Stomach (tissue), 9 donors: ENCODE data around the gene SLC2A10. TPM values are rescaled to one million over a fixed set of nuclear protein-coding genes. Genes with fewer than 3 reads are reported as not detected.

Experiments used
- DNase-seq, 2 donors: peaks; one replicate each; pipeline versions ENCODE4 v3.0.0 to v3.0.0-alpha.2; 2013 to 2019
- H3K27ac ChIP-seq, 5 donors: fragments of 200-600 bp in 4 of 5; sonication (generic) in 4 of 5; one replicate each; pipeline ENCODE4 v1.5.1; 2013 to 2019; ENCODE audit warnings: mild to moderate bottlenecking in 1 of 5, moderate library complexity in 1 of 5
- H3K27me3 ChIP-seq, 3 donors: fragments of 200-600 bp; sonication (generic); one replicate each; pipeline ENCODE4 v1.5.1; 2017 to 2019; ENCODE audit warnings: mixed run types in 1 of 3
- H3K36me3 ChIP-seq, 4 donors: fragments of 200-600 bp; sonication (generic); 1 replicate in 3 of 4; 2 replicates in 1 of 4; pipeline ENCODE4 v1.5.1; 2016 to 2019
- H3K4me1 ChIP-seq, 4 donors: fragments of 200-600 bp; sonication (generic); one replicate each; pipeline ENCODE4 v1.5.1; 2016 to 2019
- H3K4me3 ChIP-seq, 4 donors: fragments of 200-600 bp; sonication (generic) in 3 of 4; one replicate each; pipeline ENCODE4 v1.5.1; 2016 to 2019; ENCODE audit warnings: mild to moderate bottlenecking in 1 of 4
- H3K9me3 ChIP-seq, 4 donors: fragments of 200-600 bp; sonication (generic); one replicate each; pipeline ENCODE4 v1.5.1; 2016 to 2019
- CTCF ChIP-seq, 7 experiments: fragments of 450-650 bp in 4 of 7; fragments of 200-600 bp in 3 of 7; sonication (generic) in 3 of 7; IDR thresholded peaks; one replicate each; pipeline ENCODE4 v1.5.1; 2016 to 2019; ENCODE audit warnings: antibody characterized with exemption in 7 of 7, control low read depth in 2 of 7, mild to moderate bottlenecking in 1 of 7
- EP300 ChIP-seq: sonication (generic); formaldehyde crosslinking; IDR thresholded peaks from one replicate; pipeline ENCODE4 v1.6.1; 2017; ENCODE audit warnings: antibody characterized with exemption
- POLR2A ChIP-seq, 4 donors: fragments of 450-650 bp; IDR thresholded peaks; one replicate each; pipeline ENCODE4 v1.6.1; 2016; ENCODE audit warnings: antibody characterized with exemption in 4 of 4, control low read depth in 2 of 4, mild to moderate bottlenecking in 1 of 4, moderate library complexity in 1 of 4
- POLR2AphosphoS5 ChIP-seq, 3 donors: sonication (generic); formaldehyde crosslinking; IDR thresholded peaks; one replicate each; pipeline ENCODE4 v1.6.1; 2016; ENCODE audit warnings: antibody characterized with exemption in 3 of 3
- WGBS, 5 donors: extraction: QIAGEN DNeasy Blood & Tissue Kit in 3 of 5; methylation state at CpG; one replicate each; pipeline versions ENCODE4 v1.1.5 to v1.1.7; 2013 to 2018; 5-methylcytosine and 5-hydroxymethylcytosine counted together
- intact Hi-C: fragments of 100-400 bp; cut with DNase I; formaldehyde crosslinking; loops from one replicate; pipeline ENCODE4 v1.15.1; 2023; ENCODE audit warnings: low total_unique reads
- polyA plus RNA-seq, 3 donors: library from polyadenylated mRNA; stranded (reverse); fragments of 200-250 nt; gene quantifications; one replicate each; pipeline ENCODE4 v1.2.3, GENCODE V29; 2013
- total RNA-seq, 5 donors: library from RNA; depleted of rRNA; stranded (reverse); fragments of >200 nt; gene quantifications; one replicate each; pipeline versions ENCODE4 v1.1.0 to v1.2.3, GENCODE V29; 2014 to 2016
- donor health status: healthy with polysubstance abuse.
- donor health status: Bipolar disorder and iron deficiency.
- donor health status: healthy.

SLC2A10 gene
- total and polyA plus RNA-seq, 8 donors = 8.5 to 66.1 (median 21.2) TPM

- TF ChIP-seq CTCF (IDR thresholded peaks at IDR 0.05) = no peak
- 71 to 84% (median 80%) methylated on average over 3 of the region's 3 CpGs for WGBS, 5 donors
- Histone ChIP-seq H3K4me3 (no peak overlapping the region), H3K36me3 (no peaks in the 10 kb centered on the region), H3K27ac (no peak overlapping the region), H3K9me3 (no peaks in the 10 kb centered on the region), H3K27me3 (peaks cover 0 to 7% (median 0%) of the 10 kb centered on the region in 3 donors), H3K4me1 (no peaks in the 10 kb centered on the region)
- intact Hi-C loops = no loop called here
- no peak for DNase-seq
Measured at GRCh38 chr20:46696791-46697279, 12.6 kb upstream of the SLC2A10 start.

DNA sequence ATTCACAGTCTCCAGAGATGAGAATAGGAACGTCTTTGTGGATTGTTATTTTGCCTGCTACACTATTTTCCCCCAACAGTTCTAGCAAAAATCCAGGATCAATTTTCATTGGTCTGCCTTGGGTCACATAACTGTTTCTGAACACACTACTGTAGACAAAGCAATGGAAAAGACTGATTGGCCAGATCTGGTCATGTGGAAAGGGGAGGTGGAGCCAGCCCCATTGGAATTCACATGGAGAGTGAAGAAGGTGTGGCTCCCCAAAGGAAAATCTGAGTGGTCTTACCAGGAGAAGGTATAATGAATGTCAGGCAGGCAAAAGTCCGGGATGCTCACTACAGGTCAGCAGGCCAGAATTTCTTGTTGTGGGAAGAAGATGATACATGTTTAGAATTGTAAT, 10.7 kb upstream of the SLC2A10 start:
- intact Hi-C loops = no loop called here
- Histone ChIP-seq H3K9me3 (no peaks in the 10 kb centered on the region), H3K27ac (no peak overlapping the region), H3K36me3 (no peaks in the 10 kb centered on the region), H3K4me3 (no peak overlapping the region), H3K4me1 (no peaks in the 10 kb centered on the region), H3K27me3 (peaks cover 0 to 7% (median 0%) of the 10 kb centered on the region in 3 donors)
- no peak for DNase-seq
- 86 to 92% (median 88%) methylated on average over 2 of the region's 2 CpGs for WGBS, 5 donors
- no peak for TF ChIP-seq EP300
- TF ChIP-seq POLR2A (IDR thresholded peaks at IDR 0.05) = no peak
- TF ChIP-seq CTCF (IDR thresholded peaks at IDR 0.05) = no peak
- TF ChIP-seq POLR2AphosphoS5 (IDR thresholded peaks at IDR 0.05) = no peak

GRCh38 chr20:46699651-46700359, 9.6 kb upstream of the SLC2A10 start:
- no peaks in the 10 kb centered on the region for H3K9me3 ChIP-seq
- no peak overlapping the region for H3K27ac ChIP-seq
- peaks cover 0 to 7% (median 0%) of the 10 kb centered on the region in 3 donors for H3K27me3 ChIP-seq
- 40 to 59% (median 50%) methylated on average over 12 of the region's 12 CpGs for WGBS, 5 donors
- TF ChIP-seq EP300 (no peak), POLR2AphosphoS5 (IDR thresholded peaks at IDR 0.05) (no peak), POLR2A (IDR thresholded peaks at IDR 0.05) (no peak), CTCF (IDR thresholded peaks at IDR 0.05) (peak in 1 of 7 experiments; percentile 20)
- H3K4me3 ChIP-seq = no peak overlapping the region
- no peaks in the 10 kb centered on the region for H3K4me1 ChIP-seq
- no peak for DNase-seq
- intact Hi-C loops = no loop called here
- H3K36me3 ChIP-seq = no peaks in the 10 kb centered on the region

DNA sequence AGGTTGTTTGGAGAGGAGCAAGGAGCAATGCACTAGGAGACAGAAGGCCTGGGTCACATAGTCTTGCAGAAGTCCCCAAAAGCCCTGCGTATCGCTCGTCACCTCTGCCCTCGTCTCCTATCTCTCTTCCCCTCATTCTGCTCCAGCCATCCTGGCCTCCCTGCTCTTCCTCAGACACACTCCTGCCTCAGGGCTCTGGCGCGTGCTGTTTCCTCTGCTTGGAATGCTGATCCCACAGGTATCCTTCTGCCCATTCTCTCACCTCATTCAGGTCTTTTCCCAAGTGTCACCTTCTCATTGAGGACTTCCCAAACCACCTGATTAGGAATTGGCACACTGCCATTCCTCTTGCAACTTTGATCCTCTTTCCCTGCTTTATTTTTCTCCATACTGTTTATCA, 9.0 kb upstream of the SLC2A10 start:
- H3K36me3 ChIP-seq = no peaks in the 10 kb centered on the region
- no peaks in the 10 kb centered on the region for H3K4me1 ChIP-seq
- no peak for DNase-seq
- H3K4me3 ChIP-seq = no peak overlapping the region
- TF ChIP-seq POLR2AphosphoS5 (IDR thresholded peaks at IDR 0.05) (no peak), POLR2A (IDR thresholded peaks at IDR 0.05) (no peak), CTCF (IDR thresholded peaks at IDR 0.05) (no peak), EP300 (no peak)
- H3K27ac ChIP-seq = no peak overlapping the region
- H3K9me3 ChIP-seq = no peaks in the 10 kb centered on the region
- 68 to 90% (median 86%) methylated on average over 6 of the region's 6 CpGs for WGBS, 5 donors
- intact Hi-C loops = no loop called here
- H3K27me3 ChIP-seq = peaks cover 0 to 7% (median 0%) of the 10 kb centered on the region in 3 donors
